Activated naive CD4-positive, alpha-beta T cell treated with anti-CD3 and anti-CD28 coated beads for 36 hours (primary cell): Measurements from ENCODE around the gene THADA. TPM values are rescaled to one million over a fixed set of nuclear protein-coding genes. Genes with fewer than 3 reads are reported as not detected.

Experiments
- CTCF ChIA-PET: fragments of 350-600 bp; sonication (Branson Sonifier 250); formaldehyde crosslinking; loops from one replicate; lab custom pipeline; 2021; ENCODE audit warnings: antibody characterized with exemption; lab: Charles Lee
- DNase-seq: peaks from one replicate; pipeline ENCODE4 v3.0.0-alpha.2; 2020
- H3K27ac Mint-ChIP-seq: one replicate; pipeline ENCODE4 v1.8.0; 2021; ENCODE audit warnings: mild to moderate bottlenecking, mixed read lengths
- H3K27me3 Mint-ChIP-seq: one replicate; pipeline ENCODE4 v1.8.0; 2021; ENCODE audit warnings: low read depth, mixed read lengths
- H3K36me3 Mint-ChIP-seq: one replicate; pipeline ENCODE4 v1.8.0; 2021; ENCODE audit warnings: low read depth, mixed read lengths
- H3K4me1 Mint-ChIP-seq: one replicate; pipeline ENCODE4 v1.8.0; 2021; ENCODE audit warnings: low read depth, mixed read lengths
- H3K4me3 Mint-ChIP-seq: one replicate; pipeline ENCODE4 v1.8.0; 2021; ENCODE audit warnings: mild to moderate bottlenecking, moderate library complexity, mixed read lengths
- H3K9me3 Mint-ChIP-seq: one replicate; pipeline ENCODE4 v1.8.0; 2021; ENCODE audit warnings: mixed read lengths
- intact Hi-C: fragments of 100-400 bp; cut with micrococcal nuclease; formaldehyde crosslinking; loops from one replicate; pipeline ENCODE4 v1.15.1; 2023
- total RNA-seq, 2 experiments: library from RNA; stranded (reverse); gene quantifications; one replicate each; pipeline ENCODE4 v1.2.3, GENCODE V29; 2021

THADA gene
- total RNA-seq, 2 experiments from 2014 or later, result 28.6 to 31.5 TPM

- no peak overlapping the region for H3K4me3 Mint-ChIP-seq
- intact Hi-C loops, result no loop called here
- no peak for DNase-seq
- H3K36me3 Mint-ChIP-seq, result peaks cover 12% of the 10 kb centered on the region
- no peaks in the 10 kb centered on the region for H3K27me3 Mint-ChIP-seq
- H3K27ac Mint-ChIP-seq, result no peak overlapping the region
- no peaks in the 10 kb centered on the region for H3K9me3 Mint-ChIP-seq
- CTCF ChIA-PET, result no interaction called here
- H3K4me1 Mint-ChIP-seq, result peaks cover 4% of the 10 kb centered on the region
Observed at GRCh38 chr2:43412114-43412753, 183.6 kb downstream of the THADA start.

- CTCF ChIA-PET, result interaction anchor here (0.7 to 1.0 kb wide), 3 partner anchors 239 to 540 kb away, joined by 3 read pairs; no protein-coding TSS in a partner anchor
- Mint-ChIP-seq H3K4me1 (peaks cover 2% of the 10 kb centered on the region), H3K27me3 (no peaks in the 10 kb centered on the region), H3K27ac (no peak overlapping the region), H3K9me3 (no peaks in the 10 kb centered on the region), H3K36me3 (peaks cover 9% of the 10 kb centered on the region), H3K4me3 (no peak overlapping the region)
- no peak for DNase-seq
- intact Hi-C loops, result no loop called here
Observed at GRCh38 chr2:43410055-43410604, 185.7 kb downstream of the THADA start.

- CTCF ChIA-PET, result interaction anchor here (0.6 to 0.7 kb wide), 2 partner anchors 47 to 207 kb away, joined by 4 to 5 read pairs; no protein-coding TSS in a partner anchor
- Mint-ChIP-seq H3K4me3 (no peak overlapping the region), H3K36me3 (peaks cover 4% of the 10 kb centered on the region), H3K9me3 (no peaks in the 10 kb centered on the region), H3K27ac (no peak overlapping the region), H3K27me3 (no peaks in the 10 kb centered on the region), H3K4me1 (no peaks in the 10 kb centered on the region)
- intact Hi-C loops, result no loop called here
- DNase-seq, result no peak
Observed at GRCh38 chr2:43408407-43409160, 187.3 kb downstream of the THADA start.

- intact Hi-C loops, result no loop called here
- H3K4me1 Mint-ChIP-seq, result no peaks in the 10 kb centered on the region
- CTCF ChIA-PET, result no interaction called here
- no peaks in the 10 kb centered on the region for H3K27me3 Mint-ChIP-seq
- H3K27ac Mint-ChIP-seq, result no peak overlapping the region
- DNase-seq, result no peak
- peaks cover 4% of the 10 kb centered on the region for H3K36me3 Mint-ChIP-seq
- H3K9me3 Mint-ChIP-seq, result no peaks in the 10 kb centered on the region
- no peak overlapping the region for H3K4me3 Mint-ChIP-seq
Observed at GRCh38 chr2:43407935-43408334, 187.9 kb downstream of the THADA start.

- Mint-ChIP-seq H3K9me3 (no peaks in the 10 kb centered on the region), H3K27me3 (no peaks in the 10 kb centered on the region), H3K4me3 (no peak overlapping the region), H3K27ac (no peak overlapping the region), H3K36me3 (peaks cover 2% of the 10 kb centered on the region), H3K4me1 (peaks cover 4% of the 10 kb centered on the region)
- DNase-seq, result no peak
- intact Hi-C loops, result no loop called here
- CTCF ChIA-PET, result no interaction called here
Observed at GRCh38 chr2:43406651-43407279, 189.1 kb downstream of the THADA start.

- Mint-ChIP-seq H3K4me3 (no peak overlapping the region), H3K27me3 (no peaks in the 10 kb centered on the region), H3K27ac (no peak overlapping the region), H3K9me3 (no peaks in the 10 kb centered on the region), H3K36me3 (peaks cover under 1% of the 10 kb centered on the region), H3K4me1 (peaks cover 4% of the 10 kb centered on the region)
- intact Hi-C loops, result no loop called here
- CTCF ChIA-PET, result interaction anchor here (0.8 kb wide), 1 partner anchor 136 kb away, joined by 3 read pairs; no protein-coding TSS in a partner anchor
- DNase-seq, result no peak
Observed at GRCh38 chr2:43405829-43406228, 190.0 kb downstream of the THADA start.

- Mint-ChIP-seq H3K4me3 (no peak overlapping the region), H3K27ac (no peak overlapping the region), H3K4me1 (peaks cover 4% of the 10 kb centered on the region), H3K36me3 (peaks cover 14% of the 10 kb centered on the region), H3K9me3 (no peaks in the 10 kb centered on the region), H3K27me3 (no peaks in the 10 kb centered on the region)
- DNase-seq, result no peak
- intact Hi-C loops, result no loop called here
- CTCF ChIA-PET, result no interaction called here
Observed at GRCh38 chr2:43402452-43402937, 193.3 kb downstream of the THADA start.

GRCh38 chr2:43402002-43402401 lies 193.8 kb downstream of the THADA start:
- intact Hi-C loops, result no loop called here
- DNase-seq, result peak; percentile 59
- Mint-ChIP-seq H3K9me3 (no peaks in the 10 kb centered on the region), H3K36me3 (peaks cover 17% of the 10 kb centered on the region), H3K27ac (no peak overlapping the region), H3K27me3 (no peaks in the 10 kb centered on the region), H3K4me1 (peaks cover 4% of the 10 kb centered on the region), H3K4me3 (no peak overlapping the region)
- CTCF ChIA-PET, result interaction anchor here (0.6 to 1.2 kb wide), 3 partner anchors 83 to 764 kb away, joined by 3 to 8 read pairs (median 3); no protein-coding TSS in a partner anchor

GRCh38 chr2:43400508-43400907 lies 195.3 kb downstream of the THADA start:
- Mint-ChIP-seq H3K4me3 (no peak overlapping the region), H3K4me1 (peaks cover 4% of the 10 kb centered on the region), H3K9me3 (no peaks in the 10 kb centered on the region), H3K27ac (no peak overlapping the region), H3K36me3 (peaks cover 24% of the 10 kb centered on the region), H3K27me3 (no peaks in the 10 kb centered on the region)
- DNase-seq, result no peak
- CTCF ChIA-PET, result no interaction called here
- intact Hi-C loops, result no loop called here

GRCh38 chr2:43399515-43400264 lies 196.1 kb downstream of the THADA start:
- H3K27ac Mint-ChIP-seq, result no peak overlapping the region
- DNase-seq, result no peak
- H3K9me3 Mint-ChIP-seq, result no peaks in the 10 kb centered on the region
- H3K4me1 Mint-ChIP-seq, result peaks cover 4% of the 10 kb centered on the region
- no peak overlapping the region for H3K4me3 Mint-ChIP-seq
- intact Hi-C loops, result no loop called here
- CTCF ChIA-PET, result no interaction called here
- H3K36me3 Mint-ChIP-seq, result peaks cover 26% of the 10 kb centered on the region
- no peaks in the 10 kb centered on the region for H3K27me3 Mint-ChIP-seq

GRCh38 chr2:43399098-43399497 lies 196.7 kb downstream of the THADA start:
- Mint-ChIP-seq H3K27ac (no peak overlapping the region), H3K36me3 (peaks cover 29% of the 10 kb centered on the region), H3K27me3 (no peaks in the 10 kb centered on the region), H3K4me1 (peaks cover 4% of the 10 kb centered on the region), H3K9me3 (no peaks in the 10 kb centered on the region), H3K4me3 (no peak overlapping the region)
- intact Hi-C loops, result no loop called here
- no peak for DNase-seq
- CTCF ChIA-PET, result no interaction called here

- intact Hi-C loops, result no loop called here
- DNase-seq, result no peak
- Mint-ChIP-seq H3K4me1 (peaks cover 4% of the 10 kb centered on the region), H3K27me3 (no peaks in the 10 kb centered on the region), H3K9me3 (no peaks in the 10 kb centered on the region), H3K4me3 (no peak overlapping the region), H3K36me3 (peaks cover 37% of the 10 kb centered on the region), H3K27ac (no peak overlapping the region)
- CTCF ChIA-PET, result no interaction called here
Observed at GRCh38 chr2:43397821-43398220, 198.0 kb downstream of the THADA start.
